ENCODE measurements around the gene MYO5C.

DNA sequence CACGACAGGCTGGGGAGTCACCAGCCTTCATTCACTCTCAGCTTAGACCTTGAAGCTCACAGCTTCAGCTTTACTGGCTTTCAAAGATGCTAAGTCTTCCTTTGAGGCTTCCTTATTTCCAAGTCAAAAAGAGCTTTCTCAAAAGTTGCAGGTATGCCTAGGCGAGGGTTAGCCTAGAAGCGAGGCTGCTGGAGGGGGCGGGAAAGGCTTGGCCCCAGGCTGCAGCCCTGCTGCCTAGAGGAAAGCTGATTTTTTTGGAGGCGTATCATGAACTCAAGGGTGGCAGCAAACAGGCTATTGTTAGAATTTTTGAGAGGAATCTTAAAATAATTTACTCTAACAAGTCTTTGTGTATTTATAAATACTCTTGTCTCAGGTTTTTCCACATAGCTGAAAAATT is 37.1 kb downstream of the MYO5C start:
- TF ChIP-seq, protein P1, sequence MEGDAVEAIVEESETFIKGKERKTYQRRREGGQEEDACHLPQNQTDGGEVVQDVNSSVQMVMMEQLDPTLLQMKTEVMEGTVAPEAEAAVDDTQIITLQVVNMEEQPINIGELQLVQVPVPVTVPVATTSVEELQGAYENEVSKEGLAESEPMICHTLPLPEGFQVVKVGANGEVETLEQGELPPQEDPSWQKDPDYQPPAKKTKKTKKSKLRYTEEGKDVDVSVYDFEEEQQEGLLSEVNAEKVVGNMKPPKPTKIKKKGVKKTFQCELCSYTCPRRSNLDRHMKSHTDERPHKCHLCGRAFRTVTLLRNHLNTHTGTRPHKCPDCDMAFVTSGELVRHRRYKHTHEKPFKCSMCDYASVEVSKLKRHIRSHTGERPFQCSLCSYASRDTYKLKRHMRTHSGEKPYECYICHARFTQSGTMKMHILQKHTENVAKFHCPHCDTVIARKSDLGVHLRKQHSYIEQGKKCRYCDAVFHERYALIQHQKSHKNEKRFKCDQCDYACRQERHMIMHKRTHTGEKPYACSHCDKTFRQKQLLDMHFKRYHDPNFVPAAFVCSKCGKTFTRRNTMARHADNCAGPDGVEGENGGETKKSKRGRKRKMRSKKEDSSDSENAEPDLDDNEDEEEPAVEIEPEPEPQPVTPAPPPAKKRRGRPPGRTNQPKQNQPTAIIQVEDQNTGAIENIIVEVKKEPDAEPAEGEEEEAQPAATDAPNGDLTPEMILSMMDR (IDR thresholded peaks at IDR 0.05): no peak
- TF ChIP-seq POLR2AphosphoS5 (IDR thresholded peaks at IDR 0.05): no peak
- no peak for TF ChIP-seq POLR2A (IDR thresholded peaks at IDR 0.05)

Measured in breast epithelium (tissue), 3 donors.